GM12873 (cell line): Measurements from ENCODE around the gene DQX1.

Experiments
- TF ChIP-seq, protein P1 (sequence below): IDR thresholded peaks from 2 replicates; pipeline ENCODE4 v1.5.1; 2012; ENCODE audit warnings: low read depth, mild to moderate bottlenecking, moderate library complexity, low read length, control low read depth; ENCODE audit not compliant: insufficient read depth; ENCODE audit errors: missing control alignments

The DQX1 gene

DNA sequence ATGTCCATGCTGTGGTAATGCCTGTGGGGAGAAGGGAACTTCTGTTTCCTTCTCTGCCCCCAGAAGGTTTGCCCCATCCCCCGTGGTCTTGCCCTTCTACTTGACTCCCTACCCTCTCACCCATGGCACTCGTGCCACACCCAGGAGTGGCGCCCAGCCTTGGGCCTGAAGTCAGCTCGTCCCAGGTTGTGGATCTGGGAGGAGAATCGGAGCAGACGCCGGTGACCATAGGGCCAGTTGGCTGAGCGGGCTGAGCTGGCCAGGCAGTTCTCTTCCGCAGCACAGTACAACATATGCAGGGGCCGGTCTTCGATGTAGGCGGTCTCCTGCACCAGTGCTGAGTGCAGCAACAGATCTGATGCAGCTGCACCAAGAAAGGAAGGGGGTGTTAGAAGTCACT is 8.4 kb upstream of the DQX1 start:
- TF ChIP-seq, protein P1, sequence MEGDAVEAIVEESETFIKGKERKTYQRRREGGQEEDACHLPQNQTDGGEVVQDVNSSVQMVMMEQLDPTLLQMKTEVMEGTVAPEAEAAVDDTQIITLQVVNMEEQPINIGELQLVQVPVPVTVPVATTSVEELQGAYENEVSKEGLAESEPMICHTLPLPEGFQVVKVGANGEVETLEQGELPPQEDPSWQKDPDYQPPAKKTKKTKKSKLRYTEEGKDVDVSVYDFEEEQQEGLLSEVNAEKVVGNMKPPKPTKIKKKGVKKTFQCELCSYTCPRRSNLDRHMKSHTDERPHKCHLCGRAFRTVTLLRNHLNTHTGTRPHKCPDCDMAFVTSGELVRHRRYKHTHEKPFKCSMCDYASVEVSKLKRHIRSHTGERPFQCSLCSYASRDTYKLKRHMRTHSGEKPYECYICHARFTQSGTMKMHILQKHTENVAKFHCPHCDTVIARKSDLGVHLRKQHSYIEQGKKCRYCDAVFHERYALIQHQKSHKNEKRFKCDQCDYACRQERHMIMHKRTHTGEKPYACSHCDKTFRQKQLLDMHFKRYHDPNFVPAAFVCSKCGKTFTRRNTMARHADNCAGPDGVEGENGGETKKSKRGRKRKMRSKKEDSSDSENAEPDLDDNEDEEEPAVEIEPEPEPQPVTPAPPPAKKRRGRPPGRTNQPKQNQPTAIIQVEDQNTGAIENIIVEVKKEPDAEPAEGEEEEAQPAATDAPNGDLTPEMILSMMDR, result no peak

DNA sequence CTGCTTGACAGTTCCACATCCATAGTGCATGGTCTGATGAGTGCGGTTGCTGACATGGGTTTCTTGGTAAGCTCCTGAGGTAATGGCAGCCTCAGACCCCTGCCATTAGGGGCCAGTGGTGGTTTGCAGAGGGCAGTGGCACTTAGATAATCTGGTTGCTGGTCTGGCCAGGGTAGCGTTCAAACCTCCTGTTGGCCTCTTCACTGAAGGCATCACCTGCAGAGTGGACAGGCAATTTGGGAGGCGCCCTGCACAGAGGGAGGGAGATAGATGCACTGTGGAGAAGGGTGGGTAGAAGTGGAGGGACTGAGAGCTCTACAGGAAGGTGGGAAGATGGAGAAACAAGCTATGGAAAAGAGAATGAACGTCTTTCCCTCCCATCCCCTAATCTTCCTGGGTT is 7.4 kb upstream of the DQX1 start:
- TF ChIP-seq, protein P1, result no peak

DNA sequence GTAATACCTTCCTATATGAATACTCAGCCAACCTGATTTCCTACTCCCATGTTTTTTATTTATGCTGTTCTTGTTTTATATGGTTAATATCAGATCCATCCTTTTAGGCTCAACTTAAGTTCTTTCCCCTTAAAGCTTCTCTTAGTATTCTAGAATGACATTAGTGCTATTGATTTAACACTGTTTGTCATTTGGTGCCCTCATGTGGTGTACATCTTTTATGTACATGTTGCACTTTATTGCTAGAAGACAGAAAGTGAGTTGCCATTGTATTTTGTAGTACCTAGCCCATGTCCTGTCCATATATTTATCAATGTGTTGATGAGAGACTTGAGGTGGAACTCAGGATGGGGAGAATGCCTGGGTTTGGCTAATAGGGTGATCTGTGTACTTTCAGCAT is 6.2 kb upstream of the DQX1 start:
- TF ChIP-seq, protein P1, result peak; percentile 25

DNA sequence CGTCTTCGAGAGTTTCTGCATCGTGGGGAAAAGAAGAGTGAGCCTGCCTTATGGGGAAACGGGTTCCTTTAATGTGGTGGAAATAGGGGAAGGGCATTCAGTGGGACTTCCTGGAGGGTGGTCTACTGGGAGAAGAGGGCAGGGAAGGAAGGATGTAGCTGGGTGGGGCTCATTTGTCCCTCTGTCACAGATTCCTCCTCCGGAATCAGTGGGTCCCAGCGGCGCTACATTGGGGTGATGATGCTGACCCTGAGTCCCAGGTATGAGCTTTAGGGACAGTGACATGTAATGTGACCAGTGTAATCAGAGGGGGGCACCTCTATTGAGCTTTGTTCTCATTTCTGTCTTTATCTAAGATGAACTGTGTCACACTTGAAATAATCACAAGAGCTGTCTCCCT is 5.6 kb upstream of the DQX1 start:
- TF ChIP-seq, protein P1, result no peak

DNA sequence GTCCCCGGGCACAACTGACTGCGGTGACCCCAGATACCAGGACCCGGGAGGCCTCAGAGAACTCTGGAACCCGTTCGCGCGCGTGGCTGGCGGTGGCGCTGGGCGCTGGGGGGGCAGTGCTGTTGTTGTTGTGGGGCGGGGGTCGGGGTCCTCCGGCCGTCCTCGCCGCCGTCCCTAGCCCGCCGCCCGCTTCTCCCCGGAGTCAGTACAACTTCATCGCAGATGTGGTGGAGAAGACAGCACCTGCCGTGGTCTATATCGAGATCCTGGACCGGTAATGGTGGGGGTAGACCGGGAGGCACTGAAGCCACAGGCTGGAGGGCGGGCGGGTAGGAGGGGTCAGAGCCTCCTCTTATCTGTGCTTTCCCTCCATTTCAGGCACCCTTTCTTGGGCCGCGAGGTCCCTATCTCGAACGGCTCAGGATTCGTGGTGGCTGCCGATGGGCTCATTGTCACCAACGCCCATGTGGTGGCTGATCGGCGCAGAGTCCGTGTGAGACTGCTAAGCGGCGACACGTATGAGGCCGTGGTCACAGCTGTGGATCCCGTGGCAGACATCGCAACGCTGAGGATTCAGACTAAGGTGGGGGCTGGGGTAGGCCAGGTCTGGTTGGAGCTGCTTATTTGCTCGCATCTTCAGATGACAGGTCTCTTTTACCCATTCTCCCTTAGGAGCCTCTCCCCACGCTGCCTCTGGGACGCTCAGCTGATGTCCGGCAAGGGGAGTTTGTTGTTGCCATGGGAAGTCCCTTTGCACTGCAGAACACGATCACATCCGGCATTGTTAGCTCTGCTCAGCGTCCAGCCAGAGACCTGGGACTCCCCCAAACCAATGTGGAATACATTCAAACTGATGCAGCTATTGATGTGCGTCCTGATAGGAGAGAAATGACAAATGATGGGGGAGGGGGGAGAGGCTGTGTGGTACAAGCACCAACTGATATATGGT is 4.5 kb upstream of the DQX1 start:
- TF ChIP-seq, protein P1, result no peak

DNA sequence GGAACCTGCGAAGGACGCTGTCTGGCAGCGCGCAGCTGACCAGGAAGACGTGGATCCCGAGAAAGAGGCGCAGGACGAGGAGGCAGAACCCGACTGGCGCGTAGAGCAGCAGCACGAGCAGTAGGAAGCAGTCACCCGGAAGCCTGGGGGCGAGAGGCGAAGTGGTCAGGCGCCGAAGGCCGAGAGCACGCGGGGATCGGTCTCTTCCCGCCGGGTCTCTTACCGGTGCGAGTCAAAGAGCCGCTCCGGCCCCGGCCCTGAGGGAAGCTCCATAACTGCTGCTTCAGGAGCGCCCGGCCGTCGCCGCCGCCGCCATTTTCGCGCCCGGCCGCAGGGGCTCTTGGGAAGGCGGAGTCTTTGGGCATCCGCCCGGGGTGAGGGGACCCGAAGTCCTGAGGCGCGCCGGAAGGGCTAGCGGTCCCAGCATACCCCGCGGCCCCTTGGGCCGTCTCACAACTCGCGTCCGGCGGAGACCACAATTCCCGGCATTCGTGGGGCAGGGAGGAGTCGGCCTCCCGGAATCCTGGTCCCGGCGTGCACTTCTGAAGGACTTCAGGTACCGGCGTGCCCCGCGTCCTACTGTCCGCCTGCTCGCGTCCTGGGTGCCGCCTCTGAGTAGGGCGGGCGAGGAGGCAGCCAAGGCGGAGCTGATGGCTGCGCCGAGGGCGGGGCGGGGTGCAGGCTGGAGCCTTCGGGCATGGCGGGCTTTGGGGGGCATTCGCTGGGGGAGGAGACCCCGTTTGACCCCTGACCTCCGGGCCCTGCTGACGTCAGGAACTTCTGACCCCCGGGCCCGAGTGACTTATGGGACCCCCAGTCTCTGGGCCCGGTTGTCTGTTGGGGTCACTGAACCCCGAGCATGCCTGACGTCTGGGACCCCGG is 3.6 kb upstream of the DQX1 start, which contains the start of the genes AUP1 and HTRA2:
TSS of gene AUP1 (minus strand) at position 350 of the 882 bp plus-strand sequence. CDS start at position 273, 77 bp downstream.
TSS of gene HTRA2 (plus strand) at position 577 of the 882 bp plus-strand sequence. CDS start at position 651, 74 bp downstream.
- TF ChIP-seq, protein P1, result no peak
